K562 (cell line): ENCODE data around the gene CDH3. TPM values are rescaled to one million over a fixed set of nuclear protein-coding genes. Genes with fewer than 3 reads are reported as not detected.

Source experiments
- ATAC-seq: fragments of 200-7000 bp; cut with Tn5 transposase; 3 replicates; pipeline ENCODE4 v1.9.1; 2020; ENCODE audit warnings: moderate library complexity
- BruUV-seq: library from RNA; stranded (reverse); fragments of 400-500 nt; replicated peaks from 2 replicates; lab custom pipeline; 2021; lab: Mats Ljungman, UMichigan
- CTCF ChIA-PET: fragments of 300-600 bp; formaldehyde crosslinking; extraction: SDS; loops from one replicate; lab custom pipeline; 2021; ENCODE audit warnings: low intra/inter-chr PET ratio; lab: Yijun Ruan, JAX
- POLR2A ChIA-PET: fragments of 300-600, 350-650 bp; sonication (Branson Sonifier 250); formaldehyde crosslinking; extraction: SDS; loops from one replicate; lab custom pipeline; 2021; ENCODE audit warnings: antibody characterized with exemption, inconsistent platforms; lab: Yijun Ruan, JAX
- DNase-seq, 4 experiments: peaks; one replicate each; pipeline versions ENCODE4 v3.0.0 to v3.0.0-alpha.2; 2011 to 2018; ENCODE audit warnings: low spot score in 3 of 4, mixed read lengths in 3 of 4; ENCODE audit errors: extremely low read depth in 1 of 4
- FAIRE-seq: peaks from 2 replicates; lab custom pipeline; 2011; peaks lifted over from hg19 to GRCh38; lab: Jason Lieb, UNC
- H2AFZ ChIP-seq: 2 replicates; pipeline ENCODE4 v1.6.0; 2011; ENCODE audit warnings: low read depth, low read length, control low read depth, inconsistent platforms
- H3K27ac ChIP-seq: fragments of 200-600 bp; 3 replicates; pipeline ENCODE4 v1.8.0; 2011; ENCODE audit warnings: low read depth, mild to moderate bottlenecking, control low read depth, inconsistent platforms, low read length, moderate library complexity, mixed read lengths; ENCODE audit errors: extremely low read depth
- H3K27me3 ChIP-seq, 2 experiments: fragments of 300-600 bp in 1 of 2; 2 replicates in 1 of 2; 3 replicates in 1 of 2; pipeline versions ENCODE4 v1.6.0 to v1.8.0; 2011; ENCODE audit warnings: inconsistent platforms in 2 of 2, low read length in 2 of 2, mild to moderate bottlenecking in 1 of 2, mixed read lengths in 1 of 2, moderate library complexity in 1 of 2; ENCODE audit not compliant: control insufficient read depth in 2 of 2, insufficient read depth in 2 of 2
- H3K36me3 ChIP-seq: fragments of 300-600 bp; 3 replicates; pipeline ENCODE4 v1.8.0; 2011; ENCODE audit warnings: mild to moderate bottlenecking, low read length, inconsistent platforms; ENCODE audit not compliant: control insufficient read depth, insufficient read depth
- H3K4me1 ChIP-seq, 2 experiments: fragments of 200-600 bp in 1 of 2; replicated peaks in 1 of 2; 2 replicates in 1 of 2; 3 replicates in 1 of 2; pipeline versions ENCODE4 v1.5.1 to v1.8.0; 2011; ENCODE audit warnings: inconsistent platforms in 2 of 2, low read length in 2 of 2, mild to moderate bottlenecking in 1 of 2, mixed read lengths in 1 of 2, moderate library complexity in 1 of 2; ENCODE audit not compliant: control insufficient read depth in 2 of 2, insufficient read depth in 2 of 2
- H3K4me2 ChIP-seq: 2 replicates; pipeline ENCODE4 v1.6.1; 2011; ENCODE audit warnings: low read length, control low read depth, inconsistent platforms, mixed read lengths; ENCODE audit not compliant: insufficient read depth
- H3K4me3 ChIP-seq: fragments of 200-600 bp; sonication (generic), shearing (Covaris generic); 2 replicates; pipeline ENCODE4 v1.5.1; 2016; ENCODE audit warnings: control low read depth, inconsistent platforms
- H3K79me2 ChIP-seq: fragments of 200-600 bp; 3 replicates; pipeline ENCODE4 v1.8.0; 2011; ENCODE audit warnings: low read length, inconsistent platforms; ENCODE audit not compliant: control insufficient read depth, insufficient read depth
- H3K9ac ChIP-seq, 2 experiments: 2 replicates each; pipeline versions ENCODE4 v1.6.0 to v1.6.1; 2011; ENCODE audit warnings: low read depth in 2 of 2, low read length in 2 of 2, control low read depth in 1 of 2, inconsistent platforms in 1 of 2, mild to moderate bottlenecking in 1 of 2, mixed read lengths in 1 of 2; ENCODE audit not compliant: insufficient read depth in 1 of 2
- H3K9me1 ChIP-seq: one replicate; pipeline ENCODE4 v1.6.0; 2011; ENCODE audit warnings: inconsistent platforms, mild to moderate bottlenecking, low read length, moderate library complexity; ENCODE audit not compliant: control insufficient read depth, insufficient read depth
- H3K9me3 ChIP-seq: replicated peaks from 2 replicates; pipeline ENCODE4 v1.5.1; 2011; ENCODE audit warnings: low read depth, low read length, inconsistent platforms; ENCODE audit not compliant: control insufficient read depth, insufficient read depth
- H4K20me1 ChIP-seq: replicated peaks from 2 replicates; pipeline ENCODE4 v1.6.1; 2011; ENCODE audit warnings: low read length, inconsistent platforms, mixed read lengths; ENCODE audit not compliant: control insufficient read depth, insufficient read depth
- MAFG ChIP-seq: fragments of 450-650 bp; conservative IDR thresholded peaks from 2 replicates; pipeline ENCODE4 v1.6.1; 2016; ENCODE audit warnings: missing genetic modification characterization, missing compliant biosample characterization
- MEF2A ChIP-seq: IDR thresholded peaks from 2 replicates; pipeline ENCODE4 v1.6.1; 2011; ENCODE audit warnings: low read depth, mild to moderate bottlenecking, low read length, moderate library complexity; ENCODE audit not compliant: control insufficient read depth
- PHB2 ChIP-seq: fragments of 450-650 bp; IDR thresholded peaks from 2 replicates; pipeline ENCODE4 v1.6.1; 2017; ENCODE audit warnings: low read depth
- TCFL5 ChIP-seq: fragments of 250-450 bp; sonication (Bioruptor Pico); conservative IDR thresholded peaks from 2 replicates; pipeline ENCODE4 v1.6.1; 2021; ENCODE audit warnings: mild to moderate bottlenecking, moderate library complexity, matching md5 sums
- USF2 ChIP-seq: sonication (generic); formaldehyde crosslinking; IDR thresholded peaks from 2 replicates; pipeline ENCODE4 v1.5.0; 2020; ENCODE audit warnings: missing genetic modification reagents
- ZBTB49 ChIP-seq: sonication (generic); formaldehyde crosslinking; IDR thresholded peaks from 2 replicates; pipeline ENCODE4 v1.8.0; 2022; ENCODE audit warnings: missing genetic modification reagents, mild to moderate bottlenecking, borderline replicate concordance
- ZNF263 ChIP-seq: sonication (generic); formaldehyde crosslinking; IDR thresholded peaks from 2 replicates; pipeline ENCODE4 v1.8.0; 2022; ENCODE audit warnings: mild to moderate bottlenecking, missing genetic modification reagents, borderline replicate concordance
- ZNF3 ChIP-seq: fragments of 250-450 bp; sonication (Bioruptor Pico); IDR thresholded peaks from 2 replicates; pipeline ENCODE4 v1.5.0; 2021; ENCODE audit warnings: mild to moderate bottlenecking, moderate library complexity
- WGBS: fragments of 100-300 bp; shearing (Covaris generic); methylation state at CpG from one replicate; pipeline ENCODE4 v1.1.6; 2016; ENCODE audit warnings: low coverage, mixed read lengths; ENCODE audit not compliant: insufficient coverage; ENCODE audit errors: missing lambda C conversion rate; 5-methylcytosine and 5-hydroxymethylcytosine counted together
- in situ Hi-C: fragments of 300-500 bp; cut with MboI; formaldehyde crosslinking; loops from 4 replicates; pipeline ENCODE4 v1.15.0; 2018; ENCODE audit warnings: inconsistent platforms, mixed read lengths
- intact Hi-C: fragments of 100-400 bp; cut with micrococcal nuclease; formaldehyde crosslinking; loops from 2 replicates; pipeline ENCODE4 v1.14.2; 2022
- polyA plus RNA-seq, 8 experiments: library from polyadenylated mRNA; depleted of rRNA in 4 of 8; stranded (reverse) in 5 of 8; unstranded in 3 of 8; fragments of >200 nt; fragmentation: Nextera tagmentation in 2 of 8; fragmentation: Illumina TruSeq in 1 of 8; extraction: Ambion mirVana in 2 of 8; extraction: Trizol in 1 of 8; gene quantifications; 2 replicates each; pipeline versions ENCODE4 v1.2.1 to v1.2.3, GENCODE V29; 2011 to 2014; ENCODE audit warnings: inconsistent platforms in 1 of 8, missing spikeins in 1 of 8
- total RNA-seq, 7 experiments: library from RNA; depleted of rRNA in 6 of 7; stranded (reverse); fragments of >200 nt in 6 of 7; fragmentation: Illumina TruSeq in 2 of 7; extraction: Trizol in 2 of 7; gene quantifications; 2 replicates each; pipeline versions ENCODE4 v1.2.1 to v1.2.3, GENCODE V29; 2011 to 2021; ENCODE audit warnings: low replicate concordance in 1 of 7

CDH3 gene
- total and polyA plus RNA-seq, 9 of the 15 experiments (the other 6 are each of a cell fraction or from before 2014, with no cell fraction given), result 0.06 to 0.09 TPM; not detected in 7

- POLR2A ChIA-PET, result no interaction called here
- Histone ChIP-seq H3K27me3 (no peaks in the 10 kb centered on the region), H3K9ac (no peak overlapping the region), H2AFZ (no peak overlapping the region), H3K27ac (no peak overlapping the region), H3K9me1 (no peaks in the 10 kb centered on the region), H4K20me1 (no peaks in the 10 kb centered on the region), H3K4me1 (no peaks in the 10 kb centered on the region; a peak in 1 of 5 replicates)
- 82% methylated on average over 3 of the region's 4 CpGs for WGBS
- in situ Hi-C loops, result no loop called here
- intact Hi-C loops, result no loop called here
- FAIRE-seq, result no peak
- TF ChIP-seq ZBTB49 (CRISPR knock-in tag) (no peak), ZNF3 (CRISPR knock-in tag) (no peak), TCFL5 (no peak), ZNF263 (no peak), USF2 (CRISPR knock-in tag) (no peak), MEF2A (no peak), MAFG (tag) (no peak), PHB2 (no peak)
- TF ChIP-seq, all 486 proteins: peak for 0
- H3K79me2 ChIP-seq, result no peaks in the 10 kb centered on the region
- H3K9me3 ChIP-seq, result no peaks in the 10 kb centered on the region
- H3K36me3 ChIP-seq, result no peaks in the 10 kb centered on the region
- CTCF ChIA-PET, result no interaction called here
- no peak for ATAC-seq
- DNase-seq, result no peak
- no peak overlapping the region for H3K4me3 ChIP-seq
- no TSS peak for BruUV-seq
- no peak overlapping the region for H3K4me2 ChIP-seq
Observed at GRCh38 chr16:68717684-68718083, 72.6 kb downstream of the CDH3 start.
